Measurements from ENCODE around the gene NCAN. TPM values are rescaled to one million over a fixed set of nuclear protein-coding genes. Genes with fewer than 3 reads are reported as not detected.

The NCAN gene
- total and polyA plus RNA-seq, 9 of the 15 experiments (the other 6 are each of a cell fraction or from before 2014, with no cell fraction given), result 0.04 TPM; not detected in 8

DNA sequence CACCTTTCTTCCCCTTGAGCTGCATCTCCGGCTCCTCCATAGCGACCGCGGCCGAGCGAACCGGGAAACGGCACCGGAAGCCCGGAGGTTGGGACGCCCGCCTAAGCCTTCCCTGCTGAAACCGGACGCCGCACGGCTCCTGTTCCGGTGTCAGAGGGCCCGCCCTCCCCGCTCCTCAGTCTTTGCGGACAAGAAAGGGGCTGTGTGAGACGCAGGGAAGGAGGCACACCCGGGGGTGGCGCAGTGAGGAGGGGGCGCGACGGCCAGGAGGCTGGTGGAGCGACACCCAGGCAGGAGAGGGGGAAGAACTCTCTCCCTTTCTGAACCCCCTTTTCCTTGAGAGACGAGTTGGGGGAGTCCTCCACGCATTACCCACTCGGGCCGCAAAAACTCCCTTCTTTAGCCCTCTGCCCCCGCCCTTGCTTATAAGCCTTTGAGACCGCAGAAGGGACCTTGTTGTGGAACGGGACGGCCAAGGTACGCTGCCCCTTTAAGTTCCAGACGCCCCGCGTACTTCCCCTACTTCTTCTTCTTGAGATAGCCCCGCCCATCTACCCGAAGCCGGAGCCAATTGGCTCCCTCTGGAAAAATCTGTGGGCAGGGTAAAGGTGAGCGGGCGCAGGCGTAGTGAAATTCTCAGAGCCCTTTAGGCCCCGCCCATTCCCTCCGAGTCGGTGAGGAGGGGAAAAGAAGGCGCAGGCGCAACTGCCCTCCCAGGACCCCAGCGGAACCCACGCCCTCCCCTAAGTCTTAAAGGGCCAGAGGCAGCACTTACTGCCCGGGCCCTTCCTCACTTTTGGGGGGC is 19.5 kb upstream of the NCAN start, which contains the start of the genes BORCS8 and RFXANK (continued):
- TF ChIP-seq, protein P1, sequence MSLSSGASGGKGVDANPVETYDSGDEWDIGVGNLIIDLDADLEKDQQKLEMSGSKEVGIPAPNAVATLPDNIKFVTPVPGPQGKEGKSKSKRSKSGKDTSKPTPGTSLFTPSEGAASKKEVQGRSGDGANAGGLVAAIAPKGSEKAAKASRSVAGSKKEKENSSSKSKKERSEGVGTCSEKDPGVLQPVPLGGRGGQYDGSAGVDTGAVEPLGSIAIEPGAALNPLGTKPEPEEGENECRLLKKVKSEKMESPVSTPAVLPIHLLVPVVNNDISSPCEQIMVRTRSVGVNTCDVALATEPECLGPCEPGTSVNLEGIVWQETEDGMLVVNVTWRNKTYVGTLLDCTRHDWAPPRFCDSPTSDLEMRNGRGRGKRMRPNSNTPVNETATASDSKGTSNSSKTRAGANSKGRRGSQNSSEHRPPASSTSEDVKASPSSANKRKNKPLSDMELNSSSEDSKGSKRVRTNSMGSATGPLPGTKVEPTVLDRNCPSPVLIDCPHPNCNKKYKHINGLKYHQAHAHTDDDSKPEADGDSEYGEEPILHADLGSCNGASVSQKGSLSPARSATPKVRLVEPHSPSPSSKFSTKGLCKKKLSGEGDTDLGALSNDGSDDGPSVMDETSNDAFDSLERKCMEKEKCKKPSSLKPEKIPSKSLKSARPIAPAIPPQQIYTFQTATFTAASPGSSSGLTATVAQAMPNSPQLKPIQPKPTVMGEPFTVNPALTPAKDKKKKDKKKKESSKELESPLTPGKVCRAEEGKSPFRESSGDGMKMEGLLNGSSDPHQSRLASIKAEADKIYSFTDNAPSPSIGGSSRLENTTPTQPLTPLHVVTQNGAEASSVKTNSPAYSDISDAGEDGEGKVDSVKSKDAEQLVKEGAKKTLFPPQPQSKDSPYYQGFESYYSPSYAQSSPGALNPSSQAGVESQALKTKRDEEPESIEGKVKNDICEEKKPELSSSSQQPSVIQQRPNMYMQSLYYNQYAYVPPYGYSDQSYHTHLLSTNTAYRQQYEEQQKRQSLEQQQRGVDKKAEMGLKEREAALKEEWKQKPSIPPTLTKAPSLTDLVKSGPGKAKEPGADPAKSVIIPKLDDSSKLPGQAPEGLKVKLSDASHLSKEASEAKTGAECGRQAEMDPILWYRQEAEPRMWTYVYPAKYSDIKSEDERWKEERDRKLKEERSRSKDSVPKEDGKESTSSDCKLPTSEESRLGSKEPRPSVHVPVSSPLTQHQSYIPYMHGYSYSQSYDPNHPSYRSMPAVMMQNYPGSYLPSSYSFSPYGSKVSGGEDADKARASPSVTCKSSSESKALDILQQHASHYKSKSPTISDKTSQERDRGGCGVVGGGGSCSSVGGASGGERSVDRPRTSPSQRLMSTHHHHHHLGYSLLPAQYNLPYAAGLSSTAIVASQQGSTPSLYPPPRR (CRISPR knock-in tag; IDR thresholded peaks at IDR 0.05; ENCODE audit: borderline replicate concordance), result 0 out of 2 replicates have a peak, but pooled peaks have one; percentile 59
- TF ChIP-seq FOXK2 (conservative IDR thresholded peaks at IDR 0.05 in 1 of 2, IDR thresholded peaks at IDR 0.05 in 1 of 2; ENCODE audit: low read depth in 2 of 2), result peak; percentile 71 to 79; a peak in 3 of 4 replicates
- TF ChIP-seq GABPA (tag; conservative IDR thresholded peaks at IDR 0.05; ENCODE audit: low read depth), result peak; percentile 100
- TF ChIP-seq SP1 (CRISPR knock-in tag; IDR thresholded peaks at IDR 0.05), result peak; percentile 97
- TF ChIP-seq ZBTB9 (CRISPR knock-in tag; IDR thresholded peaks at IDR 0.05), result 0 out of 2 replicates have a peak, but pooled peaks have one; percentile 34
- TF ChIP-seq, protein P2, sequence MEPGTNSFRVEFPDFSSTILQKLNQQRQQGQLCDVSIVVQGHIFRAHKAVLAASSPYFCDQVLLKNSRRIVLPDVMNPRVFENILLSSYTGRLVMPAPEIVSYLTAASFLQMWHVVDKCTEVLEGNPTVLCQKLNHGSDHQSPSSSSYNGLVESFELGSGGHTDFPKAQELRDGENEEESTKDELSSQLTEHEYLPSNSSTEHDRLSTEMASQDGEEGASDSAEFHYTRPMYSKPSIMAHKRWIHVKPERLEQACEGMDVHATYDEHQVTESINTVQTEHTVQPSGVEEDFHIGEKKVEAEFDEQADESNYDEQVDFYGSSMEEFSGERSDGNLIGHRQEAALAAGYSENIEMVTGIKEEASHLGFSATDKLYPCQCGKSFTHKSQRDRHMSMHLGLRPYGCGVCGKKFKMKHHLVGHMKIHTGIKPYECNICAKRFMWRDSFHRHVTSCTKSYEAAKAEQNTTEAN (CRISPR knock-in tag; IDR thresholded peaks at IDR 0.05), result 0 out of 2 replicates have a peak, but pooled peaks have one; percentile 29
- no peak for TF ChIP-seq BDP1 (IDR thresholded peaks at IDR 0.05; ENCODE audit: insufficient read depth, insufficient read length)
- peak; percentile 79 for TF ChIP-seq MAX (CRISPR knock-in tag; IDR thresholded peaks at IDR 0.05)
- TF ChIP-seq ZMIZ1 (IDR thresholded peaks at IDR 0.05; ENCODE audit: low read depth in 2 of 2, low read length in 2 of 2), result 0 out of 4 replicates have a peak, but pooled peaks have one; percentile 5 to 42
- no peak for TF ChIP-seq SAFB (IDR thresholded peaks at IDR 0.05; ENCODE audit: borderline replicate concordance, low read depth, low read length)
- no peak for TF ChIP-seq GATAD2A (IDR thresholded peaks at IDR 0.05)
- TF ChIP-seq HDAC6 (IDR thresholded peaks at IDR 0.05; ENCODE audit: low read depth, low read length), result no peak

Measured in K562 (cell line).